ENCODE data around the gene FBXW12.

The FBXW12 gene

DNA sequence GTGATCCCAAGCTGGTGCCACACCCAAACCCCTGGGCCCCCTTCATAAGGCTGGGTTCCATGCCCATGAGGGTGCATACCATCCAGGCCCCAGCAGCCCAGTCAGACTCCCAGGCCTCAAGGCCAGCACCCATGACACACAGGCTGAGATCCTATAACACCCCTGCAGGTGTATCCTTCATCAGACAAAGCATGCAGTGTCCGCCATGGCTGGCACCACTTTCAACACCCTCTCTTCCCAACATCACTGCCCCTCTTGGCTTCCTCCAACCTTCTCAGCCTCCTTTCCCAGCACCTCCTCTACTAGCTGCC is 64.4 kb downstream of the FBXW12 start:
- DNase-seq (ENCODE audit: low read depth): no peak
- TF ChIP-seq, protein P1, sequence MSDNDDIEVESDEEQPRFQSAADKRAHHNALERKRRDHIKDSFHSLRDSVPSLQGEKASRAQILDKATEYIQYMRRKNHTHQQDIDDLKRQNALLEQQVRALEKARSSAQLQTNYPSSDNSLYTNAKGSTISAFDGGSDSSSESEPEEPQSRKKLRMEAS (IDR thresholded peaks at IDR 0.05; ENCODE audit: low read depth, low read length): no peak
- TF ChIP-seq, protein P2, sequence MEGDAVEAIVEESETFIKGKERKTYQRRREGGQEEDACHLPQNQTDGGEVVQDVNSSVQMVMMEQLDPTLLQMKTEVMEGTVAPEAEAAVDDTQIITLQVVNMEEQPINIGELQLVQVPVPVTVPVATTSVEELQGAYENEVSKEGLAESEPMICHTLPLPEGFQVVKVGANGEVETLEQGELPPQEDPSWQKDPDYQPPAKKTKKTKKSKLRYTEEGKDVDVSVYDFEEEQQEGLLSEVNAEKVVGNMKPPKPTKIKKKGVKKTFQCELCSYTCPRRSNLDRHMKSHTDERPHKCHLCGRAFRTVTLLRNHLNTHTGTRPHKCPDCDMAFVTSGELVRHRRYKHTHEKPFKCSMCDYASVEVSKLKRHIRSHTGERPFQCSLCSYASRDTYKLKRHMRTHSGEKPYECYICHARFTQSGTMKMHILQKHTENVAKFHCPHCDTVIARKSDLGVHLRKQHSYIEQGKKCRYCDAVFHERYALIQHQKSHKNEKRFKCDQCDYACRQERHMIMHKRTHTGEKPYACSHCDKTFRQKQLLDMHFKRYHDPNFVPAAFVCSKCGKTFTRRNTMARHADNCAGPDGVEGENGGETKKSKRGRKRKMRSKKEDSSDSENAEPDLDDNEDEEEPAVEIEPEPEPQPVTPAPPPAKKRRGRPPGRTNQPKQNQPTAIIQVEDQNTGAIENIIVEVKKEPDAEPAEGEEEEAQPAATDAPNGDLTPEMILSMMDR (IDR thresholded peaks at IDR 0.05; ENCODE audit: low read depth, low read length): no peak
- TF ChIP-seq POLR2A (IDR thresholded peaks at IDR 0.05; ENCODE audit: extremely low read depth, insufficient read length) (no peak), MYC (IDR thresholded peaks at IDR 0.05; ENCODE audit: low read depth, low read length) (no peak)
- no peak overlapping the region for H3K4me3 ChIP-seq (ENCODE audit: low read depth, low read length)

DNA sequence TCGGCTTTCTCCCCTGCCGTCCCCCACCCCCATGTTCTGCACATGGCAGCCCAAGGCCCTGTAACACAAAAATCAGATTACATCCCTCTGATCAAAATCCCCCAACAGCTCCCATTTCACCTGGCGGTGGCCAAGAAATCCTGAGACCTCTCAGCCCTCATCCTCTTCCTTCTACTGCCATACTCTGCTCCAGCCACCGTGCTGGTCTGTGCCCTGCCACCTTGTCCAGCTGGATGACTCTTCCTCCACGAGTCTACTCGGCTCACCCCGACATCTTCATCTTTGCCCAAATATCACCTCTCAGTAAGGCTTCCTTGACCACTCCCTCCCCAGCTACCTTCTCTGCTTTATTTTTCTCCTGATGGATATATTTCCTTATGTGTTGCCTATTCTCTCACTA is 64.8 kb downstream of the FBXW12 start:
- no peak overlapping the region for H3K4me3 ChIP-seq (ENCODE audit: low read depth, low read length)
- TF ChIP-seq, protein P1 (IDR thresholded peaks at IDR 0.05; ENCODE audit: low read depth, low read length): no peak
- TF ChIP-seq, protein P2 (IDR thresholded peaks at IDR 0.05; ENCODE audit: low read depth, low read length): no peak
- TF ChIP-seq POLR2A (IDR thresholded peaks at IDR 0.05; ENCODE audit: extremely low read depth, insufficient read length): no peak

DNA sequence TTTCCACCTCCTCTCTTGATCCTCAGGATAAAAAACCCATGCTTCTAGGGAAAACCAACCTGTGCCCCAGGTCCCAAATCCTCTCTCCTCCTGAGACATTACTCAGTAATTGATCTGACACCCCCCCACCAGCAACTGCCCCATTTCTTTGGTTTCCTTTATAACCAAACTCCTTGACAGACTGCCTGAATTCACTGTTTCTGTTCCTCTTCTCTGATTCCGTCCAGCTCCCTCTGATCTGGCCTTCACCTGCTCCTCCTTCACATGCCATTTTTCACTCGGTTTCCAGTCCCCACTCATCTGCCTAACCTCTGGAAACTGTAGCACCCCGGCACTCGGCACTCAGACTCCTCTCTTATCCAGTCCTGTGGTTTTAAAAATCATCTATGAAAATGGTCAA is 65.8 kb downstream of the FBXW12 start:
- no peak overlapping the region for H3K4me3 ChIP-seq (ENCODE audit: low read depth, low read length)
- DNase-seq (ENCODE audit: low read depth): no peak
- TF ChIP-seq, protein P2 (IDR thresholded peaks at IDR 0.05; ENCODE audit: low read depth, low read length): no peak
- TF ChIP-seq, protein P1 (IDR thresholded peaks at IDR 0.05; ENCODE audit: low read depth, low read length): no peak
- TF ChIP-seq POLR2A (IDR thresholded peaks at IDR 0.05; ENCODE audit: extremely low read depth, insufficient read length) (no peak), MYC (IDR thresholded peaks at IDR 0.05; ENCODE audit: low read depth, low read length) (no peak)

More for the DNA sequence above, 64.8 kb downstream of the FBXW12 start:
- DNase-seq (ENCODE audit: low read depth): no peak

DNA sequence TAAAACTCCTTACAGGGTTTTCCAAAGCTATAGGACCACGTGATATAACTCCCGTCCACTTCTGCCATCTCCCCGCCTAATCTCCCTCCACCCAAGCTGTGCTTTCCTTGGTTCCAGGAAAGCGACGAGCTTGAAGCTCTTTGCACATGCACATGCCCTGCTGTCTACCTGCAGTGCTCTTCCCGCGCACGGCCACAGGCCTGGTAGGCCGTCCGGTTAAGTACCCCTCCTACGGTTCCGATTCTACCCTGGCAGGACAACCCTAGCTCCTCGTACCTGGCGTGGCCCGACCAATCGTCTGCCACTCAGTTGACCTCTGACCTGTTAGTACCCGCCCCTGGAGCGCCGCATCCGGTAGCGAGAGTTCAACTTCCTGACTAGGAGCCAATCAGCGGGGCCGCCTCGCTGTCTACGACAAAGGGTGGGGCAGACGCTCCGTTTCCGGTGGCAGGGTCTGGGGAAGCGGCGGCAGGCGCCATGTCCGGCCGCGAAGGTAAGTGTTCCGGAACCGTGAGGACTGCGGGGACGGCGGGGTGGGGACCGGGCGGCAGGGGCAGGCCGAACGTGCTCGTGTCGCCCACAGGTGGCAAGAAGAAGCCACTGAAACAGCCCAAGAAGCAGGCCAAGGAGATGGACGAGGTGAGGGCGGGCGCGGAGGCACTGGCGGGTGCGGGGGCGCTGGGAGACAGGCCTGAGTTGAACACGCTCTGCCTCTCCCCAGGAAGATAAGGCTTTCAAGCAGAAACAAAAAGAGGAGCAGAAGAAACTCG is 68.0 kb downstream of the FBXW12 start, which contains the start of the genes CCDC51 and TMA7:
Gene CCDC51 (minus strand): TSS at position 300 of the 770 bp plus-strand sequence. CDS start 4,991 bp downstream, outside the sequence.
Gene TMA7 (plus strand): TSS at position 438 of the 770 bp plus-strand sequence. CDS start 40 bp downstream, at position 478.
- TF ChIP-seq POLR2A (IDR thresholded peaks at IDR 0.05; ENCODE audit: extremely low read depth, insufficient read length) (peak; percentile 85), MYC (IDR thresholded peaks at IDR 0.05; ENCODE audit: low read depth, low read length) (peak; percentile 76)
- TF ChIP-seq, protein P1 (IDR thresholded peaks at IDR 0.05; ENCODE audit: low read depth, low read length): peak; percentile 55
- TF ChIP-seq, protein P2 (IDR thresholded peaks at IDR 0.05; ENCODE audit: low read depth, low read length): no peak
- peak; percentile 98 for DNase-seq (ENCODE audit: low read depth)
- H3K4me3 ChIP-seq (ENCODE audit: low read depth, low read length): peak within 1 kb of the TSS; percentile 99

DNA sequence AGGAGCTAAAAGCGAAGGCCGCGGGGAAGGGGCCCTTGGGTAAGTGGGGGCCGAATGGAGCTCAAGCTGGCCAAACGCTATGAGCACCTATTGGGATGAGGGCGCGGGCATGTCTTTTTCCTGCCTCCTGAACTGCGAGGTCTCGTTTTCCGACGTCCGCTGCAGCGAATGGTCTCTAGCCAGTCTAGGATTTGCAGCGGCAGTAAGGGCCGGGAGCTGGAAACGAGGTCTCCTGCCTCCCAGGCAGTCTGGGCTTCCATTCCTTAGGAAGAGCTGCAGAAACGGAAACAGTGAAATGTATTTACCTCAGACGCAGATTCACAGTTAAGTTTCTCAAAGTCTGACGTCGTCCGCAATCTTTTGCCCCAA is 68.6 kb downstream of the FBXW12 start:
- peak overlapping the region; percentile 99 for H3K4me3 ChIP-seq (ENCODE audit: low read depth, low read length)
- no peak for DNase-seq (ENCODE audit: low read depth)
- TF ChIP-seq MYC (IDR thresholded peaks at IDR 0.05; ENCODE audit: low read depth, low read length) (no peak), POLR2A (IDR thresholded peaks at IDR 0.05; ENCODE audit: extremely low read depth, insufficient read length) (no peak)
- TF ChIP-seq, protein P2 (IDR thresholded peaks at IDR 0.05; ENCODE audit: low read depth, low read length): no peak
- TF ChIP-seq, protein P1 (IDR thresholded peaks at IDR 0.05; ENCODE audit: low read depth, low read length): no peak
